ENCODE measurements around the gene NOP14.

DNA sequence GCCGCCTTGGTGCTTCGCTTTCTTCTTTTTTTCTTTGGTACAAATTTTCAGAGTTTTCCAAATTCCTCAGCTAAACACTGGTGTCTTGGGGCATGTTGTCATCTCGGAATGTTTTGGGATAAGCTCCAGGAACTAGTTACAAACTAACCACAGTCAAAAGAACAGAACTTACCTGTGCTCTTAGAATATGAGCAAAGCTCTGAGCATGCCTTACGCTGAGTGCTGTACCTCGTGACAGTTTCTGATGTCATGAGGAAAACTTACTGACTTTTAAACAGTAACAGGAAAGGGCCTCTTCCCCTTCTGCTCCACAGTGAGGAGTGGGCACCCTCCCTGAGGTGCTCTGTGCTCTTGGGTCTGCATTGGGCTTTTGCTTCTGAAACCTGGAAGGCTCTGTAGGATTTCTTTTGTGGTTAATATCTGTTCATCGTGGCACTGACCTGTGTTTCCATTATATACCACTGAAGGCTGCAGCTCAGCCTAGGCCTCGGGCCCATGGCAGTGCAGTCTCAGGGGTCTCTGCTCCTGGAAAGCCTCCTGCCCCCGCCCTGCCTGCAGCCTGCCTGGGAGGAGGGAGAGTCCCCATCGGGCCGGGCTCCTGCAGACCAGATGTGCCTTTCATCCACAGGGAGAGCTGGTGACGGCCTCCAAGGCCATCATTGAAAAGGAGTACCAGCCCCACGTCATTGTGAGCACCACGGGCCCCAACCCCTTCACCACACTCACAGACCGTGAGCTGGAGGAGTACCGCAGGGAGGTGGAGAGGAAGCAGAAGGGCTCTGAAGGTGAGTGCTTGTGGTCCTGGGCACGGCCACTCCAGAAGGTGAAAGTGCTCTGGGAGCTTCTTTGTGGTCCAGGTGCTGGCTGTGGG is 48.7 kb downstream of the NOP14 start:
- TF ChIP-seq POLR2A (IDR thresholded peaks at IDR 0.05), result no peak
- no peak for TF ChIP-seq CTCF (IDR thresholded peaks at IDR 0.05)
- TF ChIP-seq POLR2AphosphoS5 (IDR thresholded peaks at IDR 0.05), result no peak

All from stomach (tissue), 4 donors.